Muscle layer of colon (tissue), 2 donors: ENCODE results near the gene POU2AF1.

Experiments
- H3K27ac ChIP-seq: one replicate; pipeline ENCODE4 v1.7.0; 2013; ENCODE audit warnings: low read depth, mild to moderate bottlenecking, low read length, moderate library complexity
- H3K27me3 ChIP-seq, 2 donors: one replicate each; pipeline ENCODE4 v1.7.0; 2013; ENCODE audit warnings: low read length in 2 of 2, mild to moderate bottlenecking in 2 of 2; ENCODE audit not compliant: insufficient read depth in 2 of 2, control insufficient read depth in 1 of 2
- H3K36me3 ChIP-seq: one replicate; pipeline ENCODE4 v1.7.0; 2013; ENCODE audit warnings: mild to moderate bottlenecking, low read length; ENCODE audit not compliant: insufficient read depth
- H3K4me1 ChIP-seq: one replicate; pipeline ENCODE4 v1.7.0; 2013; ENCODE audit warnings: mild to moderate bottlenecking, low read length; ENCODE audit not compliant: insufficient read depth
- H3K4me3 ChIP-seq, 2 donors: one replicate each; pipeline ENCODE4 v1.7.0; 2013; ENCODE audit warnings: low read length in 2 of 2, low read depth in 1 of 2, mild to moderate bottlenecking in 1 of 2, moderate library complexity in 1 of 2
- H3K9ac ChIP-seq: one replicate; pipeline ENCODE4 v1.7.0; 2013; ENCODE audit warnings: low read length
- H3K9me3 ChIP-seq: one replicate; pipeline ENCODE4 v1.7.0; 2013; ENCODE audit warnings: mild to moderate bottlenecking, low read length
- donor health status: abdominal sarcoma.
- donor health status: Adenocarcinoma of cecum.

POU2AF1 gene

GRCh38 chr11:111366560-111367410 is 12.3 kb downstream of the POU2AF1 start:
- Histone ChIP-seq H3K4me3 (no peak overlapping the region), H3K27ac (no peak overlapping the region), H3K4me1 (no peaks in the 10 kb centered on the region), H3K9ac (no peak overlapping the region), H3K27me3 (no peaks in the 10 kb centered on the region), H3K9me3 (no peaks in the 10 kb centered on the region), H3K36me3 (no peaks in the 10 kb centered on the region)

- H3K27me3 ChIP-seq = no peaks in the 10 kb centered on the region
- no peak overlapping the region for H3K27ac ChIP-seq
- no peak overlapping the region for H3K4me3 ChIP-seq
- no peaks in the 10 kb centered on the region for H3K9me3 ChIP-seq
- no peaks in the 10 kb centered on the region for H3K36me3 ChIP-seq
- no peak overlapping the region for H3K9ac ChIP-seq
- no peaks in the 10 kb centered on the region for H3K4me1 ChIP-seq
Measured at GRCh38 chr11:111365722-111366559, 13.1 kb downstream of the POU2AF1 start.

GRCh38 chr11:111364503-111364902 is 14.6 kb downstream of the POU2AF1 start:
- no peaks in the 10 kb centered on the region for H3K9me3 ChIP-seq
- H3K36me3 ChIP-seq = no peaks in the 10 kb centered on the region
- H3K27ac ChIP-seq = no peak overlapping the region
- H3K4me1 ChIP-seq = no peaks in the 10 kb centered on the region
- H3K9ac ChIP-seq = no peak overlapping the region
- H3K27me3 ChIP-seq = no peaks in the 10 kb centered on the region
- H3K4me3 ChIP-seq = no peak overlapping the region

- Histone ChIP-seq H3K4me1 (no peaks in the 10 kb centered on the region), H3K27me3 (no peaks in the 10 kb centered on the region), H3K27ac (no peak overlapping the region), H3K9me3 (no peaks in the 10 kb centered on the region), H3K4me3 (no peak overlapping the region), H3K36me3 (no peaks in the 10 kb centered on the region), H3K9ac (no peak overlapping the region)
Measured at GRCh38 chr11:111363985-111364384, 15.1 kb downstream of the POU2AF1 start.

GRCh38 chr11:111362887-111363411 is 16.1 kb downstream of the POU2AF1 start:
- Histone ChIP-seq H3K4me1 (no peaks in the 10 kb centered on the region), H3K27ac (no peak overlapping the region)

GRCh38 chr11:111361874-111362273 is 17.2 kb downstream of the POU2AF1 start:
- Histone ChIP-seq H3K9me3 (no peaks in the 10 kb centered on the region), H3K36me3 (no peaks in the 10 kb centered on the region), H3K4me1 (no peaks in the 10 kb centered on the region), H3K9ac (no peak overlapping the region), H3K27ac (no peak overlapping the region), H3K27me3 (no peaks in the 10 kb centered on the region), H3K4me3 (no peak overlapping the region)

More at GRCh38 chr11:111362887-111363411, 16.1 kb downstream of the POU2AF1 start:
- Histone ChIP-seq H3K36me3 (no peaks in the 10 kb centered on the region), H3K9ac (no peak overlapping the region), H3K27me3 (no peaks in the 10 kb centered on the region), H3K9me3 (no peaks in the 10 kb centered on the region), H3K4me3 (no peak overlapping the region)

- Histone ChIP-seq H3K36me3 (no peaks in the 10 kb centered on the region), H3K9ac (no peak overlapping the region), H3K9me3 (no peaks in the 10 kb centered on the region), H3K4me1 (no peaks in the 10 kb centered on the region), H3K4me3 (no peak overlapping the region), H3K27me3 (no peaks in the 10 kb centered on the region), H3K27ac (no peak overlapping the region)
Measured at GRCh38 chr11:111361052-111361801, 17.8 kb downstream of the POU2AF1 start.

- no peak overlapping the region for H3K27ac ChIP-seq
- H3K9me3 ChIP-seq = no peaks in the 10 kb centered on the region
- H3K9ac ChIP-seq = no peak overlapping the region
- H3K36me3 ChIP-seq = no peaks in the 10 kb centered on the region
- H3K4me1 ChIP-seq = no peaks in the 10 kb centered on the region
- H3K4me3 ChIP-seq = no peak overlapping the region
- no peaks in the 10 kb centered on the region for H3K27me3 ChIP-seq
Measured at GRCh38 chr11:111360150-111361043, 18.7 kb downstream of the POU2AF1 start.

- Histone ChIP-seq H3K4me3 (no peak overlapping the region), H3K36me3 (no peaks in the 10 kb centered on the region), H3K9me3 (no peaks in the 10 kb centered on the region), H3K4me1 (no peaks in the 10 kb centered on the region), H3K27me3 (no peaks in the 10 kb centered on the region), H3K27ac (no peak overlapping the region), H3K9ac (no peak overlapping the region)
Measured at GRCh38 chr11:111359223-111360149, 19.6 kb downstream of the POU2AF1 start.
